Stimulated activated CD4-positive, alpha-beta T cell treated with anti-CD3 and anti-CD28 coated beads, TNF-alpha, amount 100 ng/mL, for 4 hours (primary cell): ENCODE data around the gene PLXNA1.
A peak's percentile ranks its signal among the peaks of the same experiment; 100 is the strongest.

Experiments
- DNase-seq, 3 experiments: peaks; one replicate each; pipeline ENCODE4 v3.0.0-alpha.2; 2020; ENCODE audit warnings: low read depth in 3 of 3

The PLXNA1 gene

DNA sequence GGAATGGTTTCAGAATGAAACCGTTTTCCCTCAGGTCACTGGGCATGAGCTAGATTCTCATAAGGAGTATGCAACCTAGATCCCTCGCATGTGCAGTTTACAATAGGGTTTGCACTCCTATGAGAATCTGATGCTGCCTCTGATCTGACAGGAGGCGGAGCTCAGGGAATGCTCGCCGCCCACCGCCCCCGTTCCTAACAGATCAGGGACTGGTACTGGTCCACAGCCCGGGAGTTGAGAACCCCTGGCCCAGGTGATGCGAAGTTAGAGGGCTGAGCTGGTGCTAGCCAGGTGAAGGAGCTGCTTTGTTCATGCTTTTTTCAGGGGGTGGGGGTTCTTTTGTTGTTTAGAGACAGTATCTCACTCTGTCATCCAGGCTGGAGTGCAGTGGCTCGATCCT, 15.5 kb upstream of the PLXNA1 start:
- no peak for DNase-seq

DNA sequence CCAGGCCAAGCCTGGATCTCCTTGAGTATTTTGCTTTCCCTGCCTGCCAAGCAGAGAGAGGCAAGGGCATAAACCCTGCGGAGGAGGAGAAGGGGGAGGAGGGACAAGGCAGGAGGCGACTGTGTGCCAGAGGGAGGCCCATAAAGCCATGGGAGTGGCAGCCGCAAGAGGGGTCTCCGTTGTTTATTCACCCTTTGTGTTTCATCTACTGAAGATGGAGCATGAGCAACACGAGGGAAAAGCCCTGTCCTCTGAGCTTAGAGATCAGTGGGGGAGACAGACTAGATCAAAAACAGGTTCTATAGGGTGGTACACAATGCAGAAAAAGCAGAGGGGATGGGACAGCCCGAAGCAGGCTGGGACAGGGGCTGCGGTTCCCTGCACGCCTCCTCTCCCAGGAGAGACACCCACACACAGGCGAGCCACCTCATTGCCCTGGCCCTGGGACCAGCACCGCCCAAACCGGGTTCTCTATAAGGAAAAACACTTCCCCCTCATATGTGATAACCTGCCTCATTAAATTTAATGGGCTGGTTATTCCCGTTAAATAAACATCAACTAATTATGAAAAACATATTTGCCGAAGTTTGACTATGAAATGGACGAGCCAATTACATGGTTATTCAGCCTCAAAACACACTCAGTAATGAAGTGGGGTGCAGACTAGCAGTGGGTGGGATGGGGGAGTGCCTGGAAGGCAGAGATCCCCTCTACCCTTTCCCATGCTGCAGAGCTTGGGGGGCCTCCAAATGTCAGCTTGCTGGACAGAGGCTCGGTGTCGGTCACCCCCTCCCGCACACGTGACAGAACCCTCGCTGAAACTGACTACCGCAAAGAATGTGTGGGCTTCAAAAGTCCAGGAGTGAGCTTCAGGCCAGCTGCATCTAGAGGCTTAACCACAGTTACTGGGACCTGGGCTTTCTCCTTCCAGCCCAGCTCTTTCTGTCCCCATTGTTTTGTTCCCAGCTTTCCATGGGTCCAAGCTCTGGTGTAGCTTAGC, 14.2 kb upstream of the PLXNA1 start:
- DNase-seq, result no peak

DNA sequence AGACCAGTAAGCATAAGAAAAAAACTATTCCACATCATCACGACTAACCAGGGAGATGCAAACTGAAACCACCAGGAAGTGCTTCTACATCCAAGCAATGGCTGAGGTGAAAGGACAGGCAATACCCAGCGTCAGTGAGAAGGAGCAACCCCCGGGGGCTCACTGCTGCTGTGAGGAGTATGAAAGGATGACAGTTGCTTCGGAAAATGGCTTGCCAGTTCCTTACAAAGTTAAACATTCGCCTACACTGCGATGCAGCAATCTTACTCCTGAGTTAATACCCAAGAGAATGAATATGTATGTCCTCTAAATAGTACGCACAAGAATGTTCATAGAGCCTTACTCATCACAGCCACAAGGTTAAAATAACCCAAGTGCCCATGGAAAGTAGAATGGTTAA, 13.3 kb upstream of the PLXNA1 start:
- DNase-seq, result no peak

DNA sequence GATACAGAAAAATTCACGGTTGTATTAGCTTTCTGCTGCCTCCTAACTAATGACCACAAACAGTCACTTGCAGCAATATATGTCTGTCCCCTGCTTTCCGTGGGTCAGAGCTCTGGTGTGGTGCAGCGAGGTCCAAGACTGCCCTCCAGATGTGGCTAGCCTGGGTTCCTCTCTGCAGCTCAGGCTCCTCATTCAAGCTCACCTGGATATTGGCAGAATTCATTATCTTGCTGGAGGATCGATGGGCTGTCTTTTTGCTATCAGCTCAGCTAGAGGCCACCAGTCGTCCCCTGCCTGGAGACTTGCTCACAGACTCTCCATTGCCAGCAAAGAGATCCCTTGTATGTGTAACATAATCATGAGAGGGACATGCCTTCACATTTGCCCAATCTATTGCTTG, 12.8 kb upstream of the PLXNA1 start:
- DNase-seq, result no peak

DNA sequence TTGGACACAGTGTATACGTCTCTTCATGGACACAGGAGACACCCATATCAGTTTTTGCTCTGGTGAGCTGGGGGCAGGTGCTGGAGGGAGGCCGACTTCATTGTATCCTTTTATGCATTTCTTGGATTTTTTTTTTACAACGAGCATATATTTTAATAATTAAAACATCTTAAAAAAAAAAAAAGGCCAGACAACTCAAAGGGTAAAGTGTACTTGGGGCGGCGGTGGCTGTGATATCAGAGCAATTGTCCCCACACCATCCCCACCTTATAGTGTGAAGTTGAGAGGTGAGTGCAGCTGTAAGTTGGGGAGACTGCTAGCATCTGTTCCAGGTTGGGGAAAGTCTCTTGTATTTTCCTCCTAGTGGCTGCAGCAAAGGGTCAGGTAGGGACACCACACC, 12.0 kb upstream of the PLXNA1 start:
- DNase-seq, result no peak

DNA sequence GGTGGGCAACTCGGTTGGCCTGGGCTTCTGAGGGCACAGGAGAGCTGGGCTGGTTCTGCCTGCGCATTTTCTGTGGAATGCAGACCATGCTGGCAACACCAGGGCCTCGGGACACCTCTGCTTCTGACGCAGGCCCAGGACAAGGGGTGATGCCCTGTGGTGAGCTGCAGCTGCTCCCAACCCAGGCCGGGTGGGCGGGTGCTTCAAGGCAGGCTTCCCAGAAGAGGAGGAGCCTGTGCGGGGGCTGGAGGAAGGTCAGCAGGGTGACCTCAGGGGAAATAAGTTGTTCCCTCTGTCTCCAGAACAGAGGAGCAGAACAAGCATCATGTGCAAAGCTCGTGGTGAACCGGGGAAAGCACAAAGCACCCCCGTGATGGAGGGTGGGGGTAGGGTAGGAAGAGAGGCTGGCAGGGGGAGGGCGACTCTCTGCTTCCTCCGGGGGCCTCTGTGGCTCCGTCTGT, 11.0 kb upstream of the PLXNA1 start:
- no peak for DNase-seq

DNA sequence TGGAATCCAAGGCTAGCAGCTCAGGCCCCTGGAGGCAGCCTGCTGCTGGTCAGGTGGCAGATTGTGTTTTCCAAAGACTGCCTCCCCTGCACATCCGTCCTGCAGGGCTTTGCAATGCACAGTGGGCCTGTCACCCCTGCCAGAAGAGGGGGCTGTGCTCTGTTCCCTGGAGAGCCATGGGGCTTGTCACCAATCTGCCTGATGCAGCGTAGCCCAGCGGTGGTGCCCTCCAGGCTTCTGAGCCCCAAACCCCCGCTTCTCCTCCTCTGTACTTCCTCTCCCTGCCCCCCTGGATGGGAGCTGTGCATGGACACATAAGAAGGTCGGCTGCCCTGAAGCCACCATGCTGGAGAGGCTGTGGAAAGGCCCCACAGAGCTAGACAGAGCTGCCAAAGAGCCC, 10.0 kb upstream of the PLXNA1 start:
- DNase-seq, result no peak

DNA sequence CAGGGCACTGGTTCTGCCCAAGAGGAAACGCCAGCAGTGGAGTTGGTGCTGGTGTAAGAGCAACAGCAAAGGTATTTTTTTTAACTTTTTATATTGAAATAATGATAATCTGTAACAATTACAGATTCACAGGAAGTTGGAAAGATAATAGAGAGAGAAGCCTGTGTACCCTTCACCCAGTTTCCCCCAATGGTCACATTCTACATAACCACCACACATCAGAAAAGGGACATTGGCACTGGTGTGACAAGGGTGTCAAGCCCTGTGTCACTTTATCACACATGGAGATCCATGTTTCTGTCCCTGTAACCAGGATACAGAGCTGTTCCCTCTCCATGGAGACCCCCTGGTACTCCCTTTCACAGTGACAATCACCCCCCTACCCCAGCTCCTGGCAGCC, 9.1 kb upstream of the PLXNA1 start:
- no peak for DNase-seq

DNA sequence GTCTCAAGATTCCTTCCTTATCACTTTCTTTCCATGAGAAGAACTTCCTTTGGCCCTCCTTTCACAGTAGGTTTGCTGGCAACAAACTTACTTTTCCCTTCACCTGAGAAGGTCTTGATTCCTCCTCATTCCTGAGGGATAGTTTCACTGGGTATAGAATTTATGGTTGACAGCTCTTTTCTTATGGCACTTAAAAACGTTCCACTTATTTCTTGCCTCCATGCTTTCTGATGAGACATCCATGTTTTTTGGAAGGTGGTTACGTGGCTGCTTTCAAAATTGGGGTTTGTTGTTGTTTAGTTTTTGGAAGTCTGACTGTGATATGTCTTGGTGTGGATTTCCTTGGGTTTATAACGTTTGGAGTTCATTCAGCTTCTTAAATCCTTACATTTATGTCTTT, 8.2 kb upstream of the PLXNA1 start:
- DNase-seq, result no peak

DNA sequence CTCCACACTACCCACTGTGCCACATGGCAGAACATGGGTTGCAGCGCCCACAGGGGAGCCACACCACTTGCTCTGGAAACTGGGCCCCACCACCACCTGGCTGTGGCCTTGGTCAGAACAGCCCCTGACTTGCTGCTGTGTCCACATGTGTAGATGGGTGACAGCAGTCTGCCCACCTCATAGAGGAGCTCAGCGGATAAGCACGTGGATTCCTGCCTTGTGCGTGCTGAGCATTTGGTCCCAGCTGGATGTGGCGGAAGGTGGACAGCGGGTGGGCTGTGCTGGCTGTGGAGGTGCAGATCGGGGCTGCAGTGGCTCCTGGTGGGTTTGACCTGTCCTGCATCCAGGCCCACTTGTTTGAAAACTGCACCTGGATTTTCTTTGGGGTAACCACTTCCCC, 6.0 kb upstream of the PLXNA1 start:
- DNase-seq, result no peak

DNA sequence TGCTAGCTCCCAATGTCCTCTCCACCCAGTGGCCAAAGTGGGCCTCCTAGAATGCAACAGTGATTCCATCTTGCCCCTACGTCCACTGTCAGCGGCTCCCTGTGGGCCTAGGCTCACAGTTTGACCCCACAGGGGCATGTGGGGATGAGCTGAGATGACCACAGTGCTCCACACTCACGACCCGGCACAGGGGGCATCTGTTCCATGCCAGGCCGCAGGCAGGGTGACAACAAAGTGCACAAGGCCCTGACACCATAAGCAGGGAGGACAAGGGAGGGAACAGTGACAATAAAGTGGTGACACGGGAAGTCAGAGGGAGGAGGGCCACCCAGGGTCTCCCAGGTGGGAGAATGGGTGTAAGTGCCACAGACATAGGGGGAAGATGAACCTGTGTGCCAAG, 5.1 kb upstream of the PLXNA1 start:
- no peak for DNase-seq

DNA sequence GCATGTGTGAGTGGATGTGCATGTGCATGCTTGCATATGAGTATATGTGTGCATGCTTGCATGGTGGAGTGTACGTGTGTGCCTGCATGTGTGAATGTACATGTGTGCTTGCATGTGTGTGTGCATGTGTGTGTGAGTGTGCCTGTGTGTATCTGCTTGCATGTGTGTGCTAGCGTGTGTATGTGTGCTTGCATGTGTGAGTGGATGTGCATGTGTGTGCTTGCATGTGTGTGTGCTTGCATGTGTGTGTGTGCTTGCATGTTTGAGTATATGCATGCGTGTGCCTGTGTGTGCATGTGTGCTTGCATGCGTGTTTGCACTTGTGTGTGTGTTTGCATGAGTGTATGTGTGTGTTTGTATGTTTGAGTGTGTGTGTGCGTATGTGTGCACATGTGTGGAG, 4.6 kb upstream of the PLXNA1 start:
- DNase-seq, result no peak

DNA sequence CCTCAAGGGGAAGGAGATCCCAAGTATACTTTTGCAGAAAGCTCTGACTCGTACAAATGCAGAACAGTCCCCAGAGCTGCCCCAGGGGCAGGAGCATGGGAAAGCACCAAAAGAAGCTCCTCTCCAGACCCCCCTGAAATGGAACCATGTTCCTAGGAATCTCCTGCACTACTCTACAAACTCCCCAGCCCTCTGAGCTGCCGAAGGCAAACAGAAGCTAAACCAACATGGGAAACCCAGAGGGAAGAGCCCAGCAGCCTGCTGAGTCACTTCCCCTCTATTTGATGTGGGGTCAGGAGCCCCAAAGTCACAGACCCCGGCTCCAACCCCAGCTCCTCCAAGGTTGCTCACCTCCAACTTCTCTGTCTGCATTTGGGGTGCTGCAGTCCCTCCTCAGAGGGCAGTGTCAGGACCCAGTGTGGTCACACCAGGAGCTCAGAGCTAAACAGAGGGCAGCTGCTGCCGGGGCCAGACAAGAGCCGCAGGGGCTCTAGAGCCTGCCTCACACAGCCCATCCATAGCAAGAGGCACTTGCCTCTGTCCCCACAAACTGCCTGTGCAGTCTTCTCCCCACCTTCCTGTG, 3.8 kb upstream of the PLXNA1 start:
- no peak for DNase-seq

DNA sequence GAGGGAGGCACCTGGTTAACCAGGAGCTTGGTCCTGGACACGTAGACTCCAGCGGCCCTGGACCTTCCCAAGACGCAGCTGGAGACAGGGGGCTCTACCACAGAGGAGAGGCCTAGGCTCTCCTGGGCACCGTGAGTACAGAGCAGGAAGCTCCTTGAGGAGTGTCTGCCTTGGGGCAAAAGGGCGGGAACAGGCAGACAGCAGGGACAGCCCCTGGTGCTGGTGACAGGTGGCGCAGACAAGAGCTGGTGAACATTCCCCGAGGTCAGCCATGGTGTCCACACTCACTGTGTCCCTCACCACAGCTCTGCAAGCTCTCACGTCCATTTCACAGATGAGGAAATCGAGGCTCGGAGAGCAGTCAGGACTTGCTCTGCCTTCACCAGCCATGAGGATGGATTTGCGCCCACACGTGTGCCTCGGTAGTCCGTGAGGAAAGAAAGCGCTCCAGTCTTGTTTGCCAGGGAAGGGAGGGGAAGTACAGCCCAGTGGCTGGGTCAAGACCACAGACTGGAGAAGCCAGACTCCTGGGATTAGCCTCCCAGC, 2.6 kb upstream of the PLXNA1 start:
- no peak for DNase-seq

DNA sequence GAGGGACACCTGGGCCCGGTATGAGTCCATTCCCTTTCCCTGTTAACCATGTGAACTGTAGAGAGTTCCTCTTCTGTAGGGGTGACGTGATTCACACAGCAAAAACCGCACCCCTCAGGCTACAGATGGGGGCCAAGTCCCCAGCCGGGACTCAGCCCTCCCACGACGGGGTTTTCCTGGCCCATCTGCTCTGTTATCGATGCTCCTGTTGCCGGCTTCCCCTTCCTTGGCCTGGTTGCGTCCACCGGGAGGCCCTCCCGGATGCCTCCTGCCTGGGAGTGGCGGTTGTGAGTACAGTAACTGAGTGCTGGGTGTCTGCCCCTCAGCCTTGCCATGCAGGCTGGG, 817 bp upstream of the PLXNA1 start:
- peak; percentile 46 to 63 (median 57) for DNase-seq

DNA sequence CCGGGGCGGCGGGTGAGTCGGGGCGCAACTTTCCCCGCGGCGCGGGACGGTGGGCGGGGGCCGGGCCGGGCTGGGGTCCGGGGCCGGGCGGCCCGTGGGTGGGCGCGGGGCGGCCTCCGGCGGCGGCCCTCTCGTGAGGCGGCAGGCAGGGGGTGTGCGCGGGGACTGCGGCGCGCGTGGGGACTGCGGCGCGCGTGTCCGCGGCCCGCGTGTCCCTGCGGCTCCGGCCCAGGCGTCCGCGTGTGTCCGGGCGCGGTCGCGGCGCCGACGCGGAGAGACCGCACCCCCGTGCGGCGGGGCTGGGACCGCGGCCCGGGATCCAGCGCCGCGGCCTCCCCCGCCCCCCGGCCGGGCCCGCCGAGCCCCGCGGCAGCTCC, 349 bp downstream of the PLXNA1 start:
- DNase-seq, result no peak

DNA sequence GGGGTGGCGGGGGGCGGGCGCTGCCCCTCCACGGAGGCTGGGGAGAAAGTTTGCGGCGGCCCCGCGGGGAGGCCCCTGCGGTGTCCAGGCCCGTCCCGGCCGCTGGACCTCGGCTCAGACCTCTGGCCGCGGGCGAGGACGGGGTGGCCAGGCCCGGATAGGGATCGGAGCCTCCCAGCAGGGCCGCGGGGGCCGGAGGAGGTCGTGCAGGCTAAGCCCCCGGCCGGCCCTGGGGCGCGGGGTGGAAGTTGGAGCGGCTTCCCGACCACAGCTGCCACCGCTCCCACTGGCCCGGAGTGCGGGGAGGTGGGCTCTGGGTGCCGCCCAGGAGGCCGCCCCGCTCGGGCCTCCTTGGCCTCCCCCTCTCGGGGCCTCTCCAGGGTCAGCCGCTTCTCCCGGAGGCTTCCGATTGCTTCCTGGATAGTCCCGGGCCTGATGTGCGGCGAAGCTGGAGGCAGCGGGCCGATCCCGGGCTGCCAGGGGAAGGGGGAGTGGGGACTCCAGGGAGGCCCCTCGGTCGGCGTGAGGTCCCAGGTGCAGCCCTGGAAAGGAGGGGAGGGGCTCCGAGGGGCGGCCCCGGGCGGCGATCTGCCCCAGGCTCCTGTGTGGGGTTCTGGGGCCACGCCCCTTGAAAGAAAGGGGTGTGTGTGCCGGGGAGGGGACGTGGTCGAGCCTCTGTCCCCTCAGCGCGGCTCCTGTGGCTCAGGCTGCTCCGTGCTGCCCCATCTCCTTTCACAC, 907 bp downstream of the PLXNA1 start:
- DNase-seq, result peak in 1 of 3 experiments; percentile 24

DNA sequence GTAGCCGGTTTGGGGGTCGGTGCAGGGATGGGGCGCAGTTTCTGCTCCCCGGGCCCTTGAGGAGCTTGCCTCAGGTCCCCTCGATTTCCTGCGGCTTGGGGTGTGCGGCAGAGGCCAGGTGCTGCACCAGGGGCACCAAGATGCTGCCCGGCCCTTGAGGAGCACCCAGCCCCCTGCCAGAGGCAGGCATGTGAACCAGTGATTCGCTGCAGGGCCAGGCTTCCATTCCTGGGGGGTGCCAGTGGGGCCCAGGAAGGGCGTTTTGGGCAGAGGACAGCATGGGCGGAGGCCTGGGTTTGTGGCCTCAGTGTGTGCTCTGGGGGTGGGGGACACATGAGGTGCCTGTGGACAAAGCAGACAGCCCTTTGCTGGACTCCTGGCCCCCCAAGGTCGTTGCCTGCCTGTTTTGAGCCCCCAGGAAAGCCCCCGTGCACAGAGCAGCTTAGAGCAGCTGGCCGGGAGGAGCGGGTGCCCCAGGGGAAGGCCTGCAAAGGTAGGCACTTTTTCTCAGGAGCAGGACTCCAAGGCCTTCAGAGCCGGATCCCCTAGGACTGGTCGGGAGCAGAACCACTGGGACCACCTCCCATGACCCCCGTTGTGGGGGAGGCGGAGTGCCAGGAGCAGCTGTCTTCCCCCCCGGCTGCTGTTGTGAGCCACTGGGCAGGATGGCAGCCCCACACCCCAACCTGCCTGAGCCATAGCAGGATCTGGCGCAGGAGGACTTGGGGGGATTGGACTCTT, 1.6 kb downstream of the PLXNA1 start:
- no peak for DNase-seq

DNA sequence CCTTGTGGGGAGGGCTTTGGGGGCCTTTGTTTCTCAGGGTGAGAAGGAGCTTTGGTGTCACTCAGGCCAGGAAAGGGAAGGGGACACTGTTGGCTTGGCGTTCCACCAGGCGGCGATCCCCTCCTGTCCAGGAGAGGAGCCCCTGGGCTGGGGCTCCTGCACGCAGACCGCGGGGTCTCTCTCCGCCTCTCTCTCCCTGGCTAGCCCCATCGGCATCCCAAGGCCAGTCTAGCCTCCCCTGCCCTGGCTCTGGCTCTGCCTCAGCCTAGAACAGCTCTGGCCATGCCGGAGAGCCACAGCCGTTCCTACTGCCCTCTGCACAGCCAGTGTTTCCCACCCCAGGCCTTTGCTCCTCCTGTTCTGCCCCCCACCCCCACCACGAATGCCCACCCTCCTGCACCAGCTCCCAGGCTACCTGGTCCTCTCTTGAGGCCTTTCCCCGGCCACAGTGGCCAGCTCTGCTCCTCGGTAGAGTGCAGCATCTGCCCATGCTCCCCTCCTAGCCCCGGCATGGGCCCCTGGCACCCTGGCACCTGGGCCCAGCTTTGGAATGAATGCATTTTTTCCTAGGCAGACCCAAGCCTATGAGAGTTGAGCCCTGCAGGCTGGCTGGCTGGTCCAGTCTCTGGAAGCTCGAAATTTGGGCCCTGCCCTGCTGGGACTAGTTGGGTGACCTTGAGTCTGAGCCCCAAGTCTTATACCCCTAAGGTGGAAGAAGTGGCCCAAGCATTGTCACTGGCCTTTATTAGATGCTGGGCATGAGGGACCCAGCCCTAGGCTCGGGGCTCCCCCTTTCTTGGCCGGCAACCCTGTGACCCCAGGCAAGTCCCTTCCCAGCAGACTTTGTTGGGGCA, 2.4 kb downstream of the PLXNA1 start:
- no peak for DNase-seq

DNA sequence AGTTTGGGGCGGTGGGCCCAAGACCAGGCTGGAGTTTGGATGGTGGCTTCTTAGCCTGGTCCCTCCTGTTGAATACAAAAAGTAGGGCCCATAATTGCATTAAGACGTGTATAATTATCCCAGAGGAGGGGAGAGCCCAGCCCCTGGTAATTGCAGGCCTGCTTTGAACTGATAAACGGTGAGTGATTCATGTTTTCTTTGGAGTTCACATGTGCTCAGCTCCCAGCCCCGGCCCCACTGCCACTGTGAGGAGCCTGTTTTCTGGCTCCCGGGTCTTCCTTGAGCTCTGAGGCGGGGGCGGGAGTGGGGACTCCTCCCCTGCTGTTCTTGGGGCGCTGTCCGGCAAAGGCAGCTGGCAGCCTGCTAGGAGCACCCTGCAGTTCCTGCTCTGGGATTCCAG, 3.1 kb downstream of the PLXNA1 start:
- no peak for DNase-seq

DNA sequence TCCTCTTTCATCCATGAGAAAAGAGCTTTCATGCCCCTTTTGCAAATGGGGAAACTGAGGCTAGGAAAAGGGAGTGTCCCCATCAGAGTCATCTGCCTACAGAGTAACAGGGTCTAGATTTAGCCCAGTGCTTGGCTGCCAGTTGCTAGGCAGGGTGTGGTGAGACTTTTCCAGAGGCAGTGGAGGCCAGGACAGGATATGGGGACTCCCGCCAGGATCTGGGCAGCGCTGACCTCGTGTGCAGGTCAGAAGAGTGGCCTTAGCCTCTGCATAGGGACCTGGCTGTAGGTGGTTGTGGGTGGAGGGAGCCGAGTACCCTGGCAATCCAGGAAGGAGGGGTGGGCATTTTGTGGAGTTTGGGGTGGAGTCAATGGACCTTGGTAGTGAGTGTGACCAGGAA, 4.2 kb downstream of the PLXNA1 start:
- no peak for DNase-seq
